Hindlimb muscle (tissue), 1 donor: ENCODE measurements around the gene SLCO4A1. TPM values are rescaled to one million over a fixed set of nuclear protein-coding genes. Genes with fewer than 3 reads are reported as not detected.

ENCODE experiments used
- DNase-seq: peaks from one replicate; pipeline ENCODE4 v3.0.0-alpha.2; 2013
- polyA plus RNA-seq: library from polyadenylated mRNA; unstranded; fragments of 120-200 nt; gene quantifications from one replicate; pipeline ENCODE4 v1.2.1, GENCODE V29; 2013; ENCODE audit not compliant: insufficient read length

SLCO4A1 gene
- polyA plus RNA-seq, 1 donor = 0.26 TPM

- DNase-seq = no peak
Measured at GRCh38 chr20:62688083-62688482, 45.8 kb downstream of the SLCO4A1 start.

GRCh38 chr20:62688855-62689460 lies 46.7 kb downstream of the SLCO4A1 start:
- DNase-seq = no peak

- no peak for DNase-seq
Measured at GRCh38 chr20:62689861-62690260, 47.6 kb downstream of the SLCO4A1 start.

GRCh38 chr20:62690261-62690820 lies 48.0 kb downstream of the SLCO4A1 start:
- DNase-seq = no peak

- no peak for DNase-seq
Measured at GRCh38 chr20:62691487-62691886, 49.2 kb downstream of the SLCO4A1 start.

GRCh38 chr20:62692176-62692575 lies 49.9 kb downstream of the SLCO4A1 start:
- DNase-seq = no peak

GRCh38 chr20:62692801-62693523 lies 50.7 kb downstream of the SLCO4A1 start:
- no peak for DNase-seq

- DNase-seq = no peak
Measured at GRCh38 chr20:62693524-62693922, 51.2 kb downstream of the SLCO4A1 start.

- DNase-seq = no peak
Measured at GRCh38 chr20:62694106-62694505, 51.8 kb downstream of the SLCO4A1 start.

- DNase-seq = no peak
Measured at GRCh38 chr20:62694868-62695267, 52.6 kb downstream of the SLCO4A1 start.

- no peak for DNase-seq
Measured at GRCh38 chr20:62695448-62696414, 53.4 kb downstream of the SLCO4A1 start.

GRCh38 chr20:62696434-62696957 lies 54.2 kb downstream of the SLCO4A1 start:
- no peak for DNase-seq

GRCh38 chr20:62696989-62697388 lies 54.7 kb downstream of the SLCO4A1 start:
- no peak for DNase-seq

GRCh38 chr20:62697468-62697912 lies 55.2 kb downstream of the SLCO4A1 start:
- no peak for DNase-seq

- no peak for DNase-seq
Measured at GRCh38 chr20:62698231-62698630, 55.9 kb downstream of the SLCO4A1 start.

GRCh38 chr20:62699296-62699695 lies 57.0 kb downstream of the SLCO4A1 start:
- DNase-seq = no peak

- DNase-seq = no peak
Measured at GRCh38 chr20:62699741-62700140, 57.4 kb downstream of the SLCO4A1 start.

GRCh38 chr20:62700261-62700930 lies 58.1 kb downstream of the SLCO4A1 start:
- DNase-seq = no peak

- DNase-seq = no peak
Measured at GRCh38 chr20:62701161-62702012, 59.1 kb downstream of the SLCO4A1 start.

GRCh38 chr20:62702013-62702300 lies 59.7 kb downstream of the SLCO4A1 start:
- no peak for DNase-seq
